Endothelial cell of umbilical vein (primary cell): Measurements from ENCODE around the gene EPDR1. TPM values are rescaled to one million over a fixed set of nuclear protein-coding genes. Genes with fewer than 3 reads are reported as not detected.
"Not testable (repeated sequence)": the region's sequence is repeated elsewhere in the genome, so short reads cannot be mapped to it uniquely, and the experiment has no call there.

Experiments
- BruUV-seq: library from RNA; stranded (reverse); fragments of 400-500 nt; replicated peaks from 2 replicates; lab custom pipeline; 2021; lab: Mats Ljungman, UMichigan
- CTCF ChIA-PET: fragments of 300-600, 350-600 bp; sonication (Branson Sonifier 250); formaldehyde crosslinking; loops from one replicate; lab custom pipeline; 2021; ENCODE audit warnings: antibody characterized with exemption, inconsistent platforms; lab: Charles Lee
- POLR2A ChIA-PET: fragments of 300-600, 350-600 bp; sonication (Branson Sonifier 250); formaldehyde crosslinking; loops from one replicate; lab custom pipeline; 2021; ENCODE audit warnings: antibody characterized with exemption, inconsistent platforms; lab: Charles Lee
- DNase-seq: peaks from one replicate; pipeline ENCODE4 v3.0.0-alpha.2; 2011; ENCODE audit warnings: low read depth, low spot score
- FAIRE-seq: peaks from 2 replicates; lab custom pipeline; 2011; peaks lifted over from hg19 to GRCh38; lab: Jason Lieb, UNC
- H2AFZ ChIP-seq: 2 replicates; pipeline ENCODE4 v1.6.0; 2012; ENCODE audit warnings: low read depth, low read length, control low read depth, inconsistent platforms
- H3K27ac ChIP-seq: 2 replicates; pipeline ENCODE4 v1.5.1; 2011; ENCODE audit warnings: low read depth, mild to moderate bottlenecking, control low read depth, low read length, moderate library complexity; ENCODE audit not compliant: insufficient read depth
- H3K27me3 ChIP-seq, 2 experiments: 2 replicates each; pipeline versions ENCODE4 v1.6.0 to v1.6.1; 2011; ENCODE audit warnings: low read length in 2 of 2, mixed read lengths in 1 of 2; ENCODE audit not compliant: control insufficient read depth in 2 of 2, insufficient read depth in 2 of 2
- H3K36me3 ChIP-seq, 2 experiments: 2 replicates in 1 of 2; 3 replicates in 1 of 2; pipeline ENCODE4 v1.5.1; 2011; ENCODE audit warnings: low read length in 2 of 2, mild to moderate bottlenecking in 1 of 2, moderate library complexity in 1 of 2; ENCODE audit not compliant: control insufficient read depth in 2 of 2, insufficient read depth in 2 of 2; ENCODE audit errors: extremely low read depth in 1 of 2
- H3K4me1 ChIP-seq: 3 replicates; pipeline ENCODE4 v1.5.1; 2011; ENCODE audit warnings: mild to moderate bottlenecking, low read length; ENCODE audit not compliant: control insufficient read depth, insufficient read depth; ENCODE audit errors: extremely low read depth
- H3K4me2 ChIP-seq: 2 replicates; pipeline ENCODE4 v1.6.1; 2011; ENCODE audit warnings: low read length, control low read depth, mixed read lengths; ENCODE audit not compliant: insufficient read depth
- H3K4me3 ChIP-seq, 3 experiments: fragments of 200-600 bp in 1 of 3; sonication (generic), shearing (Covaris generic) in 1 of 3; replicated peaks in 1 of 3; 2 replicates each; pipeline ENCODE4 v1.5.1; 2011 to 2016; ENCODE audit warnings: control low read depth in 3 of 3, low read length in 3 of 3, mild to moderate bottlenecking in 2 of 3, inconsistent platforms in 1 of 3, low read depth in 1 of 3, moderate library complexity in 1 of 3; ENCODE audit not compliant: insufficient read depth in 1 of 3
- H3K79me2 ChIP-seq: 2 replicates; pipeline ENCODE4 v1.6.0; 2012; ENCODE audit warnings: low read length, inconsistent platforms; ENCODE audit not compliant: control insufficient read depth, insufficient read depth
- H3K9ac ChIP-seq: replicated peaks from 2 replicates; pipeline ENCODE3; 2011; ENCODE audit warnings: low read length, control low read depth; ENCODE audit not compliant: insufficient read depth; ENCODE audit errors: extremely low read depth
- H3K9me1 ChIP-seq: replicated peaks from 3 replicates; pipeline ENCODE4 v1.6.0; 2011; ENCODE audit warnings: mild to moderate bottlenecking, low read length; ENCODE audit not compliant: control insufficient read depth, insufficient read depth; ENCODE audit errors: extremely low read depth
- H3K9me3 ChIP-seq: replicated peaks from 2 replicates; pipeline ENCODE4 v1.5.1; 2012; ENCODE audit warnings: low read length, inconsistent platforms; ENCODE audit not compliant: control insufficient read depth, insufficient read depth
- H4K20me1 ChIP-seq: replicated peaks from 2 replicates; pipeline ENCODE3; 2011; ENCODE audit warnings: mild to moderate bottlenecking, low read length; ENCODE audit not compliant: control insufficient read depth, insufficient read depth; ENCODE audit errors: extremely low read depth
- EZH2 ChIP-seq: IDR thresholded peaks from 2 replicates; pipeline ENCODE4 v1.6.1; 2012; ENCODE audit warnings: borderline replicate concordance, low read depth, mild to moderate bottlenecking, moderate library complexity, low read length, inconsistent platforms; ENCODE audit not compliant: severe bottlenecking
- FOS ChIP-seq: IDR thresholded peaks from 2 replicates; pipeline ENCODE4 v1.6.1; 2011; ENCODE audit warnings: mild to moderate bottlenecking, low read length, moderate library complexity, borderline replicate concordance; ENCODE audit not compliant: insufficient read depth
- GATA2 ChIP-seq: IDR thresholded peaks from 2 replicates; pipeline ENCODE4 v1.7.0; 2011; ENCODE audit warnings: low read depth, mild to moderate bottlenecking, moderate library complexity, mixed read lengths, low read length; ENCODE audit not compliant: insufficient read length, insufficient read depth
- JUN ChIP-seq: IDR thresholded peaks from 2 replicates; pipeline ENCODE4 v1.6.1; 2011; ENCODE audit warnings: borderline replicate concordance, low read depth; ENCODE audit not compliant: insufficient read length, insufficient read depth
- MYC ChIP-seq: IDR thresholded peaks from one replicate; pipeline ENCODE4 v1.6.1; 2011; ENCODE audit warnings: mild to moderate bottlenecking, low read depth, low read length
- POLR2A ChIP-seq: IDR thresholded peaks from 2 replicates; pipeline ENCODE4 v1.6.1; 2012; ENCODE audit warnings: low read depth, mild to moderate bottlenecking, control low read depth, low read length
- POLR2AphosphoS5 ChIP-seq: IDR thresholded peaks from 2 replicates; pipeline ENCODE4 v1.6.1; 2012; ENCODE audit warnings: low read depth, mild to moderate bottlenecking, control low read depth, low read length, moderate library complexity; ENCODE audit not compliant: insufficient read depth
- dilution Hi-C: fragments of 300-500 bp; cut with MboI; formaldehyde crosslinking; loops from one replicate; pipeline ENCODE4 v1.15.0; 2019; ENCODE audit warnings: low sequenced_read_pairs; ENCODE audit not compliant: extremely low pct_ligation_motif_present
- intact Hi-C: fragments of 100-400 bp; cut with micrococcal nuclease; formaldehyde crosslinking; loops from one replicate; pipeline ENCODE4 v1.10.0; 2022
- polyA plus RNA-seq, 4 experiments: library from polyadenylated mRNA; depleted of rRNA in 3 of 4; stranded (reverse) in 3 of 4; unstranded in 1 of 4; fragments of >200 nt; gene quantifications; 2 replicates each; pipeline versions ENCODE4 v1.2.1 to v1.2.3, GENCODE V29; 2011 to 2012; ENCODE audit warnings: missing spikeins in 1 of 4
- total RNA-seq: library from RNA; stranded (reverse); gene quantifications from 2 replicates; pipeline ENCODE4 v1.2.3, GENCODE V29; 2021
- TF ChIP-seq, protein P1 (sequence below): IDR thresholded peaks from 2 replicates; pipeline ENCODE4 v1.6.1; 2011; ENCODE audit not compliant: insufficient read depth, insufficient read length
- TF ChIP-seq, protein P2 (sequence below), 2 donors: IDR thresholded peaks; 1 replicate in 1 of 2; 2 replicates in 1 of 2; pipeline ENCODE4 v1.5.1; 2011; ENCODE audit warnings: low read length in 2 of 2, mild to moderate bottlenecking in 2 of 2, moderate library complexity in 2 of 2, control low read depth in 1 of 2, inconsistent platforms in 1 of 2, low read depth in 1 of 2; ENCODE audit not compliant: insufficient read depth in 1 of 2; ENCODE audit errors: extremely low read depth in 1 of 2

The EPDR1 gene
- total and polyA plus RNA-seq, 2 donors (not counting 3 experiments of a cell fraction or from before 2014, with no cell fraction given) = 0.40 to 0.66 TPM

DNA sequence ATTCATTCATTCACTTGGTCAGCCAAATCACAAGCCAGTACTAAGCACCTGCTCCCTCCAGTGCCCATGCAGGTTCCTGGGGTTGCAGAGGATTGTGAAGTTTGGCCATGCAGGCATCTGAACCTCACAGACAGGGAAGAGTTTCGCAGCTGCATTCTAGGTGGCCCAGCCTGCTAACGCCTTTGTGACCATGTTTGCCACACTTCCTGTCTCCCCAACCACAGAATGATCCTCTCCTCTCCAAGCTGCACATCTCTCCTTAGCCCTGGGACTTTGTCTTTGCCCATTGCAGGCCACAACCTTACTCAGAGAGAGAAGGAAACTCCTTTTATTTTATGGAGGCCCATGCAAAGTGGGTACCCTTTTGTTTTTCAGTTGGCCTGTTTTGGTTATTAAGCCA lies 31.8 kb downstream of the EPDR1 start:
- intact Hi-C loops = no loop called here
- POLR2A ChIA-PET = no interaction called here
- H2AFZ ChIP-seq = no peak overlapping the region
- DNase-seq (no peak), FAIRE-seq (no peak)
- no peaks in the 10 kb centered on the region for H3K9me3 ChIP-seq
- H3K79me2 ChIP-seq = no peaks in the 10 kb centered on the region
- no peak overlapping the region for H3K27ac ChIP-seq
- no peak overlapping the region for H3K9ac ChIP-seq
- H3K27me3 ChIP-seq = no peaks in the 10 kb centered on the region
- H3K9me1 ChIP-seq = no peaks in the 10 kb centered on the region
- no peaks in the 10 kb centered on the region for H4K20me1 ChIP-seq
- CTCF ChIA-PET = no interaction called here
- no peak for TF ChIP-seq EZH2
- no peak for TF ChIP-seq POLR2AphosphoS5
- TF ChIP-seq, protein P1, sequence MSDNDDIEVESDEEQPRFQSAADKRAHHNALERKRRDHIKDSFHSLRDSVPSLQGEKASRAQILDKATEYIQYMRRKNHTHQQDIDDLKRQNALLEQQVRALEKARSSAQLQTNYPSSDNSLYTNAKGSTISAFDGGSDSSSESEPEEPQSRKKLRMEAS = no peak
- no peak for TF ChIP-seq MYC
- TF ChIP-seq, protein P2, sequence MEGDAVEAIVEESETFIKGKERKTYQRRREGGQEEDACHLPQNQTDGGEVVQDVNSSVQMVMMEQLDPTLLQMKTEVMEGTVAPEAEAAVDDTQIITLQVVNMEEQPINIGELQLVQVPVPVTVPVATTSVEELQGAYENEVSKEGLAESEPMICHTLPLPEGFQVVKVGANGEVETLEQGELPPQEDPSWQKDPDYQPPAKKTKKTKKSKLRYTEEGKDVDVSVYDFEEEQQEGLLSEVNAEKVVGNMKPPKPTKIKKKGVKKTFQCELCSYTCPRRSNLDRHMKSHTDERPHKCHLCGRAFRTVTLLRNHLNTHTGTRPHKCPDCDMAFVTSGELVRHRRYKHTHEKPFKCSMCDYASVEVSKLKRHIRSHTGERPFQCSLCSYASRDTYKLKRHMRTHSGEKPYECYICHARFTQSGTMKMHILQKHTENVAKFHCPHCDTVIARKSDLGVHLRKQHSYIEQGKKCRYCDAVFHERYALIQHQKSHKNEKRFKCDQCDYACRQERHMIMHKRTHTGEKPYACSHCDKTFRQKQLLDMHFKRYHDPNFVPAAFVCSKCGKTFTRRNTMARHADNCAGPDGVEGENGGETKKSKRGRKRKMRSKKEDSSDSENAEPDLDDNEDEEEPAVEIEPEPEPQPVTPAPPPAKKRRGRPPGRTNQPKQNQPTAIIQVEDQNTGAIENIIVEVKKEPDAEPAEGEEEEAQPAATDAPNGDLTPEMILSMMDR (IDR thresholded peaks at IDR 0.05; ENCODE audit: extremely low read depth in 1 of 2, insufficient read depth in 1 of 2, low read depth in 1 of 2, low read length in 2 of 2) = no peak
- no peak for TF ChIP-seq POLR2A
- no peak for TF ChIP-seq FOS
- TF ChIP-seq GATA2 = no peak
- TF ChIP-seq JUN = no peak
- no peaks in the 10 kb centered on the region for H3K36me3 ChIP-seq
- H3K4me1 ChIP-seq = no peaks in the 10 kb centered on the region
- H3K4me2 ChIP-seq = no peak overlapping the region
- no peak overlapping the region for H3K4me3 ChIP-seq
- no TSS peak for BruUV-seq
- dilution Hi-C loops = no loop called here

DNA sequence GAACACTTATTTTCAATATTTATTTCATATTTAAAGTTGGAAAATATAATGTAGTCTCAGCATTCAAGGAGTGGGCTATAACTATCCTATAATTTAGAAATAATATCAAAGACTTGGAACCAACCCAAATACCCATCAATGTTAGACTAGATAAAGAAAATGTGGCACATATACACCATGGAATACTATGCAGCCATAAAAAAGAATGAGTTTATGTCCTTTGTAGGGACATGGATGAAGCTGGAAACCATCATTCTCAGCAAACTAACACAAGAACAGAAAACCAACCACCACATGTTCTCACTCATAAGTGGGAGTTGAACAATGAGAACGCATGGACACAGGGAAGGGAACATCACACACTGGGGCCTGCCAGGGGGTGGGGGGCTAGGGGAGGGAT lies 33.8 kb downstream of the EPDR1 start:
- FAIRE-seq, dilution Hi-C loops, H3K79me2 ChIP-seq, CTCF ChIA-PET, intact Hi-C loops, BruUV-seq, H3K4me3 ChIP-seq, H3K27ac ChIP-seq, H4K20me1 ChIP-seq, H3K4me1 ChIP-seq, DNase-seq, H3K9ac ChIP-seq, H3K27me3 ChIP-seq, H3K36me3 ChIP-seq, H3K9me1 ChIP-seq, POLR2A ChIA-PET, H3K4me2 ChIP-seq, H2AFZ ChIP-seq, H3K9me3 ChIP-seq: not testable (repeated sequence)
